Measurements from ENCODE around the gene UTP25. TPM values are rescaled to one million over a fixed set of nuclear protein-coding genes. Genes with fewer than 3 reads are reported as not detected.

UTP25 gene
- total RNA-seq, 1 experiment from 2014 or later = 14.3 TPM

DNA sequence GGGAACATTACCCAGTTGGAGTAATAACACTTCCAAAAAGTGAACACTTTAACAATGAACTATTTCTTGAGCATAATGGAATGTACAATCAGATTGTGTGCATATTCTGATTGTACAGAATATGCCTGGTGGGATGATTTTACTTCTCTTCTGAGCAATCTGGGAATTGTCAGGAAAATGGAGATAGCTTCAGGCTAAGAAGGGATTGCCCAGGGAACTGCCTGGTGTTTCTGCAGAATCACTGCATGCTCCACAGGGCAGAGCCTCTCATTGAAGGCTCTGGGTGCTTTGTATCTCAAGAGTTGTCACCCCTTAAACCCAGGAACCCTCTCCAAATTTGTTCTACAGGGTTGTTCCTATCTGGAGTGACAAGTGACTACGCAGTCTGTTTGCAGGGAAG is 51.2 kb downstream of the UTP25 start:
- H3K36me3 ChIP-seq (ENCODE audit: low read depth, low read length) = no peaks in the 10 kb centered on the region
- peak overlapping the region; percentile 61 for H3K4me2 ChIP-seq (ENCODE audit: low read length)
- no peaks in the 10 kb centered on the region for H3K9me2 ChIP-seq (replicated peaks; ENCODE audit: low read length)
- intact Hi-C loops (cut with micrococcal nuclease) = loop anchor here (2.0 to 10.0 kb wide), 2 partner anchors 18 to 436 kb away; no protein-coding TSS in a partner anchor
- no peaks in the 10 kb centered on the region for H4K20me1 ChIP-seq (ENCODE audit: low read length)
- H3F3A ChIP-seq (ENCODE audit: low read length, unreplicated experiment) = no peaks in the 10 kb centered on the region
- H2AFZ ChIP-seq (ENCODE audit: low read length) = peak overlapping the region; percentile 71
- H3K4me3 ChIP-seq (ENCODE audit: low read length) = no peak overlapping the region
- peak overlapping the region; percentile 25 for H3K27ac ChIP-seq (ENCODE audit: low read length)
- no peaks in the 10 kb centered on the region for H3K9me3 ChIP-seq (ENCODE audit: low read length)
- H3K79me2 ChIP-seq (ENCODE audit: low read length) = no peaks in the 10 kb centered on the region
- peak overlapping the region; percentile 3; the same call in 1 of the 2 replicates for H3K9ac ChIP-seq (ENCODE audit: low read length)
- no peak for DNase-seq
- H3K4me1 ChIP-seq (ENCODE audit: insufficient read depth, low read length) = peaks cover 36% of the 10 kb centered on the region
- ChIA-PET CTCF (interaction anchor here (1.7 kb wide), 1 partner anchor 18 kb away, joined by 8 read pairs; no protein-coding TSS in a partner anchor), POLR2A (ENCODE audit: unreplicated experiment) (no interaction called here)
- BruUV-seq (replicated peaks) = no TSS peak
- ATAC-seq = no peak
- H3K27me3 ChIP-seq (ENCODE audit: low read length) = no peaks in the 10 kb centered on the region
- TF ChIP-seq EZH2phosphoT487 (IDR thresholded peaks at IDR 0.05; ENCODE audit: borderline replicate concordance, low read length) (no peak), EZH2 (IDR thresholded peaks at IDR 0.05; ENCODE audit: low read length, unreplicated experiment) (no peak), CTCF (conservative IDR thresholded peaks at IDR 0.05; ENCODE audit: low read depth, low read length) (no peak)

- H3K9ac ChIP-seq (ENCODE audit: low read length) = peak overlapping the region; percentile 3; the same call in 1 of the 2 replicates
- intact Hi-C loops (cut with micrococcal nuclease) = loop anchor here (2.0 to 10.0 kb wide), 2 partner anchors 19 to 435 kb away; no protein-coding TSS in a partner anchor
- CTCF ChIA-PET = interaction anchor here (0.6 to 1.7 kb wide), 6 partner anchors 17 to 1241 kb away, joined by 3 to 8 read pairs (median 3); no protein-coding TSS in a partner anchor
These were observed 51.8 kb downstream of the UTP25 start for GRCh38 chr1:209879539-209879938.

More at GRCh38 chr1:209879539-209879938, 51.8 kb downstream of the UTP25 start:
- BruUV-seq (replicated peaks) = no TSS peak
- Histone ChIP-seq H3K27me3 (ENCODE audit: low read length) (no peaks in the 10 kb centered on the region), H3K9me3 (ENCODE audit: low read length) (no peaks in the 10 kb centered on the region), H3K4me2 (ENCODE audit: low read length) (peak overlapping the region; percentile 61), H3K79me2 (ENCODE audit: low read length) (no peaks in the 10 kb centered on the region), H3K36me3 (ENCODE audit: low read depth, low read length) (no peaks in the 10 kb centered on the region), H3K9me2 (replicated peaks; ENCODE audit: low read length) (no peaks in the 10 kb centered on the region), H3K4me3 (ENCODE audit: low read length) (peak overlapping the region; percentile 36; the same call in 1 of the 2 replicates), H2AFZ (ENCODE audit: low read length) (peak overlapping the region; percentile 71), H3K4me1 (ENCODE audit: insufficient read depth, low read length) (peaks cover 40% of the 10 kb centered on the region), H4K20me1 (ENCODE audit: low read length) (no peaks in the 10 kb centered on the region), H3F3A (ENCODE audit: low read length, unreplicated experiment) (no peaks in the 10 kb centered on the region), H3K27ac (ENCODE audit: low read length) (peak overlapping the region; percentile 58)
- DNase-seq (peak; percentile 93), ATAC-seq (peak; percentile 91)
- no peak for TF ChIP-seq EZH2phosphoT487 (IDR thresholded peaks at IDR 0.05; ENCODE audit: borderline replicate concordance, low read length)
- TF ChIP-seq CTCF (conservative IDR thresholded peaks at IDR 0.05; ENCODE audit: low read depth, low read length) = no peak
- TF ChIP-seq EZH2 (IDR thresholded peaks at IDR 0.05; ENCODE audit: low read length, unreplicated experiment) = no peak
- POLR2A ChIA-PET (ENCODE audit: unreplicated experiment) = no interaction called here
